Measurements from ENCODE around the gene AKAP3.

- TF ChIP-seq, protein P1, sequence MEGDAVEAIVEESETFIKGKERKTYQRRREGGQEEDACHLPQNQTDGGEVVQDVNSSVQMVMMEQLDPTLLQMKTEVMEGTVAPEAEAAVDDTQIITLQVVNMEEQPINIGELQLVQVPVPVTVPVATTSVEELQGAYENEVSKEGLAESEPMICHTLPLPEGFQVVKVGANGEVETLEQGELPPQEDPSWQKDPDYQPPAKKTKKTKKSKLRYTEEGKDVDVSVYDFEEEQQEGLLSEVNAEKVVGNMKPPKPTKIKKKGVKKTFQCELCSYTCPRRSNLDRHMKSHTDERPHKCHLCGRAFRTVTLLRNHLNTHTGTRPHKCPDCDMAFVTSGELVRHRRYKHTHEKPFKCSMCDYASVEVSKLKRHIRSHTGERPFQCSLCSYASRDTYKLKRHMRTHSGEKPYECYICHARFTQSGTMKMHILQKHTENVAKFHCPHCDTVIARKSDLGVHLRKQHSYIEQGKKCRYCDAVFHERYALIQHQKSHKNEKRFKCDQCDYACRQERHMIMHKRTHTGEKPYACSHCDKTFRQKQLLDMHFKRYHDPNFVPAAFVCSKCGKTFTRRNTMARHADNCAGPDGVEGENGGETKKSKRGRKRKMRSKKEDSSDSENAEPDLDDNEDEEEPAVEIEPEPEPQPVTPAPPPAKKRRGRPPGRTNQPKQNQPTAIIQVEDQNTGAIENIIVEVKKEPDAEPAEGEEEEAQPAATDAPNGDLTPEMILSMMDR (IDR thresholded peaks at IDR 0.05), result no peak
- TF ChIP-seq POLR2AphosphoS5 (IDR thresholded peaks at IDR 0.05; ENCODE audit: low read depth, low read length), result no peak
These were observed 38.4 kb downstream of the AKAP3 start for GRCh38 chr12:4610481-4610880.

All from Panc1 (cell line).